H1 (cell line): ENCODE results near the gene NEU4. TPM values are rescaled to one million over a fixed set of nuclear protein-coding genes. Genes with fewer than 3 reads are reported as not detected.

Source experiments
- CBX5 ChIP-seq: fragments of 300-800, 300-1000 bp; sonication (generic); IDR thresholded peaks from 2 replicates; pipeline ENCODE4 v1.7.1; 2016; ENCODE audit warnings: antibody characterized with exemption, low read length, low read depth
- CBX8 ChIP-seq: fragments of 300-800, 300-1000 bp; sonication (generic); IDR thresholded peaks from 2 replicates; pipeline ENCODE4 v1.7.1; 2016; ENCODE audit warnings: low read depth, low read length, borderline replicate concordance
- HDAC6 ChIP-seq: IDR thresholded peaks from one replicate; pipeline ENCODE4 v1.7.1; 2012; ENCODE audit warnings: low read depth, mild to moderate bottlenecking, inconsistent platforms, low read length, moderate library complexity
- KDM1A ChIP-seq: fragments of 200-600, 300-600 bp; sonication (generic); IDR thresholded peaks from 2 replicates; pipeline ENCODE4 v1.7.1; 2016; ENCODE audit warnings: mild to moderate bottlenecking, low read length, borderline replicate concordance
- POU5F1 ChIP-seq: IDR thresholded peaks from 2 replicates; pipeline ENCODE4 v1.6.1; 2011; ENCODE audit warnings: low read depth, mild to moderate bottlenecking, low read length, moderate library complexity
- RBBP5 ChIP-seq: IDR thresholded peaks from 2 replicates; pipeline ENCODE4 v1.7.1; 2012; ENCODE audit warnings: low read depth, mild to moderate bottlenecking, inconsistent platforms, low read length, moderate library complexity, borderline replicate concordance
- SUZ12 ChIP-seq: fragments of 200-600 bp; sonication (generic); IDR thresholded peaks from 2 replicates; pipeline ENCODE4 v1.6.1; 2012; ENCODE audit warnings: mild to moderate bottlenecking, inconsistent platforms, low read length, moderate library complexity, mixed read lengths
- TBP ChIP-seq: IDR thresholded peaks from 2 replicates; pipeline ENCODE4 v1.6.1; 2011; ENCODE audit warnings: low read depth, low read length, improper control_type of control experiment
- TCF12 ChIP-seq: IDR thresholded peaks from 2 replicates; pipeline ENCODE4 v1.6.1; 2011; ENCODE audit warnings: low read depth, mild to moderate bottlenecking, low read length
- polyA plus RNA-seq, 7 experiments: library from polyadenylated mRNA; depleted of rRNA in 3 of 7; stranded (reverse) in 5 of 7; unstranded in 2 of 7; fragments of >200 nt in 5 of 7; fragments of 200-250 nt in 2 of 7; gene quantifications; 1 replicate in 5 of 7; 2 replicates in 1 of 7; 4 replicates in 1 of 7; pipeline versions ENCODE4 v1.2.1 to v1.2.3, GENCODE V29; 2011 to 2013; ENCODE audit warnings: missing spikeins in 2 of 7, mixed read lengths in 2 of 7
- total RNA-seq: library from RNA; stranded (reverse); fragmentation: NEBNext Ultra II Directional; extraction: Animal tissue kit (Norgen Biotek cat#: 25700); gene quantifications from 2 replicates; pipeline ENCODE4 v1.2.1, GENCODE V29; 2021

The NEU4 gene
- total and polyA plus RNA-seq, 2 of the 8 experiments (the other 6 are each of a cell fraction or from before 2014, with no cell fraction given) = 0.32 to 0.50 TPM

DNA sequence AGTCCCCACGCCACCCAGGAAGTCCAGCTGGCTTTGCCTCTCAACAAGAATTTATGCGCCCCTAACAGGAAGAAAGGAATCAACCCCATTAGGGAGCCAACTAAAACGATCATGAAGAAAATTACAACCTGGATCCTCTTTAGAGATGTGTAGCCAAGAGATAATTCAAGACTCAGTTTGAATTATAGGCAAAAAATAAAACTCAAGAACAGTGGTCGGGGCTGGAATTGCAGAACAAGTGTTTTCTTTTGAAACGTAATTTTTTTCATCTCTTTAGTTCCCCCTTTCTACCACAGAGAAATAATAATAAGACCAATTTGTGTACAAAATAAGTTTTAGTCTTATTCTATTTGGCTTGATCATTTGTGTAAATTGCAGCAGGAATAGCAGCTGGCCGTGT, 27.3 kb downstream of the NEU4 start (continued):
- no peak for TF ChIP-seq SUZ12
- no peak for TF ChIP-seq KDM1A
- no peak for TF ChIP-seq POU5F1
- no peak for TF ChIP-seq CBX5
- no peak for TF ChIP-seq TBP
- TF ChIP-seq RBBP5 = no peak
- TF ChIP-seq HDAC6 = no peak
- TF ChIP-seq TCF12 = no peak
- TF ChIP-seq CBX8 = no peak
